UCSD-AML1 (cell line): ENCODE data around the gene SLC35E1.

Source experiments
- DNase-seq: peaks from one replicate; lab custom pipeline; 2025; ENCODE audit not compliant: unreplicated experiment; lab: John Stamatoyannopoulos, UW

SLC35E1 gene

DNA sequence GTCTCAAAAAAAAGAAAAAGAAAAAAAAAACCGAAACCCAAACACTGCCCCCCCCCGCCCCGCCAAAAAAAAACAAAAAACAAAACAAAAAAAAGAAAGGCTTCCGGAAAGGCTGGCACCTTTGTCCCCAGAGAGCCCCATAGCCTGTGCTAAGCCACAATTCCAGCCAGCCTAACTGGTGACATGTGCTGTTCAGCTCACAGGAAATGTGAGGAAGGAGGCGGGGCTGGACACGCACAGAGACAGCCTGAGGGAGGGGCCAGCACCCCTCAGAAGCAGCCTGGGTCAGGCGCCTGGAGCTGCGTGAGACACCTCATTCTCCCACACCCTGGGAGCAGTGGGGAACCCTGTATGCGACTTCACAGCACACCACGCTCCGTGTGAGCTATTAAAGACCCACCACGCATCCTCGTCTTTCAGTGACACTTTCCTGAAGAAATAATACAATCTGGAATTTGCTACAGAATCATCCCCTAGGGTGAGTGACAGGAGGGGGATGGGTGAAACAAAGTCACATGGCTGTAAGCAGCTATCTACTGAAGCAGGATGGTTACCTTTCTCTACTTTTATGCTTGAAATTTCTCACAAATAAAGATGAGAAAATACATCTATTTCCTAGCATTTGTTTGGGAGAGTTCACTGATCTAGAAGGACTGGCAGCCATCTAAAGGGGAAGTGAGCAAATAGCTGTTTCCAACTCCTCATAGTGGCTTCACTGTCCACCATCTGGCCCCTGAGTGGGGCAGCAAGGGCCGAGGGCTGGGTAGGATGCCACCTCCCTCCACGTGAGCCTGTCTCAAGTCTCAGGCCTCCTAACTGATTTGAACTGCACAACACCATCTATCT is 12.3 kb upstream of the SLC35E1 start:
- DNase-seq = peak; percentile 84

- DNase-seq = no peak
Measured at GRCh38 chr19:16582486-16583261, 10.5 kb upstream of the SLC35E1 start.

DNA sequence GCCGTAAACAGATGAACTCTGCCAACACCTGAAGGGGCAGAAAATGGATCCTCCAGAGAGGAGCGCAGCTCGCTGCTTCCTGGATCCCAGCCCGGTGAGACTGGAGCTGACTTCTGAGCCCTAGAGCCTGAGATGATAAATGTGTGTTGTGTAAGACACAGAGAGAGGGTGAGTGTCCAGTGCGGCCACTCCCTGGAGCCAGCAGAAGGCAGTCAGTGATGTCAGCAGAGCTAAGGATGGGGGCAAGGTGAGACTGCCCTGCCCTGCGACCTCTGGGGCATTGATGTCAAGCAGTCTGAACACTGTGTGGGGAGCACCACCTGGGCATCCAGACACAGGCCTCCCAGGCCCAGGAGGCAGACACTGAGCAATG is 9.7 kb upstream of the SLC35E1 start:
- DNase-seq = no peak

GRCh38 chr19:16581145-16581970 is 9.1 kb upstream of the SLC35E1 start:
- DNase-seq = no peak

DNA sequence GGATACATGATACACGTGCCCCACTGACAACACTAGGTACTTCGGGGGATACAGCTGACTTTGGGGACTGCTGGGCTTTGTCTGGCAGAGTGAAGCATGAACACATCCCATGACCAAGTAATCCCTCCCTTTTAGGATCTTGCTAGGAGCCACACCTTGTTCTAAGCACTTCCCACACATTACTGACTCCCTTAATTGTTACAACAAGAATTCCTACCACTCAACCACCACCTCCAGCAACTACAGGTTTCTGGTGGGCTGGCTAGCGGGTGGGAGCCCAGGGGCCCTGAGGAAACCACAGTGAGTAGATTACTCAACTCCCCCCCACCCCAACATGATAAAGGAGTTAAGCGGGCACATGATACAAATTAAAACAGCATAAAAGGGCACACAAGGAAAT is 7.2 kb upstream of the SLC35E1 start:
- no peak for DNase-seq

DNA sequence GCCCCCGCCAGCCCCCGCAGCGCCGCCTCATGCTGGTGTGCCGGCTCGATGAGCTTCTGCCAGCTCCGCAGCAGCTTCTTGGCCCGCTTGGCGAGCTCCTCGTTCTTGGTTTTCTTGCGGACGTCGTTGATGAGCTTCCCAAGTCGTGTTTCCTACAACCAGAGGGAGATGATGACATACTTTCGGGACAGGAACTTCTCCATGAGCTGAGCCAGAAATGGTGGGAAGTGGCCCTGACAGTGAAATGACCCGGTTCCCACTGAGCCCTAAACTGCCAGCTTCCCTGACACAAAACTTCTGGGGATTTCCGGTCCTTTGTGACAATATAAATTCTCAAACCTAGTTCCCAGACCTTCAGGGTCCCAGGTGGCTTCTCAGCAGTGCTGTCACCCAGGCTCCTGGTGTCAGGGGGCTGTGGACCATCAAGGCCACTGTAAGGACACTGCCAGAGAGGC is 5.3 kb upstream of the SLC35E1 start:
- DNase-seq = no peak

GRCh38 chr19:16576690-16577530 is 4.7 kb upstream of the SLC35E1 start:
- no peak for DNase-seq

GRCh38 chr19:16575861-16576689 is 3.9 kb upstream of the SLC35E1 start:
- DNase-seq = no peak

DNA sequence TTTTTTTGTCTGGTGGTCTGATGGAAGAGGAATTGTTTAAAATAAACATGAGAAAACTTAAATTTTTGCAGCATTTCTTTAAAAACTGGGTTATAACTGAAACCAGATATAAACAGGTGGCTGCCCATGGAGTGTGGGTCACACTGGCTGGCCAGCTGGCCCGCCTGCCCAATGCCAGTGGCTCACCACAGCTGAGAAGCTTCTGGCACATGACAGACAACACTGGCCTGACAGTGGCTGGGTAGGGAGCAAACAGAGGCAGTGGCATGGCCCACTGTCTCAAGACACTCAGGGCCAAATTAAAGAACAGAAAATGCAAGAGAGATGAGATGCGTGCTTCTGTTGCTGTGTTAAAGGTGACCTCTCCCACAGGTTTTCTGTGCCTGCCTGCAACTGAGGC is 3.1 kb upstream of the SLC35E1 start:
- DNase-seq = no peak

DNA sequence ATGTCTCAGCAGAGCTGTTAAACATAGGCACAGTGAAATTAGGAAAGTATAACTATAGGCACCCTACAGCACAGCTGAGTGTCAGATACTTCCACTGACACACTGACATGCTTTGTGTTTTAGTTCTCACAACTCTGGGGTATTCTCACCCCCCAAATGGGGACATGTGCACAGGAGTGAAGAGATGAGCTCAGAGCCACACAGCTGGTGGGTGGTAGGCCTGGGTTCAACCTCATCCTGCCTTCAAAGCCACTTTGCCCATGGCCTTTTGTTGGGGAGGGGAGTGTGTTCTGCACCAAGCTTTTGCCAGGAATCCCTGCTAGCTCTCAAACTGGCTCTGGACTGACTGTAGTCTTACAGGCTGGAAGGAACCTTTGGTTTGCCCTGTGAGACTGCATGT is 1.7 kb upstream of the SLC35E1 start:
- no peak for DNase-seq

GRCh38 chr19:16573296-16573695 is 1.1 kb upstream of the SLC35E1 start:
- no peak for DNase-seq

- DNase-seq = peak; percentile 45
Measured at GRCh38 chr19:16571822-16572331, 338 bp downstream of the SLC35E1 start.

- DNase-seq = peak; percentile 59
Measured at GRCh38 chr19:16571283-16571682, 932 bp downstream of the SLC35E1 start.

- no peak for DNase-seq
Measured at GRCh38 chr19:16569609-16570320, 2.5 kb downstream of the SLC35E1 start.

DNA sequence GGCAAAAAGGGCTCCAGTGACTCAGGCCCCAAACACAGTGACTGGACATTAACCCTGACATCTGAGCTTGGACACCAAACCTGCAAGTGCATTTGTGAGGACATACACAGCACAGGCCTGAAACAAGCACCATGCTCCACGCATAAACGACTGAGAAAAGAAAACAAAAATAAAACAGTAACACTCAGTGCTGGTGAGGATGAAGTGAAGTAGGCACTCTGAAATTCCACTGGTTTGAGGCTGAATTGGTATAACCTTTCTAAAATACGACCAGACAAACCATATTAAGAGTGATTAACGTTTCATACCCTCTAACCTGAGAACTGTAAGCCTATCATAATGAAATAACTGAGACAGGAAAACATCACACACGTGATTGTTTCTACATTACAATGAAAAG is 5.5 kb downstream of the SLC35E1 start:
- no peak for DNase-seq

- DNase-seq = peak; percentile 73
Measured at GRCh38 chr19:16566161-16566560, 6.1 kb downstream of the SLC35E1 start.

DNA sequence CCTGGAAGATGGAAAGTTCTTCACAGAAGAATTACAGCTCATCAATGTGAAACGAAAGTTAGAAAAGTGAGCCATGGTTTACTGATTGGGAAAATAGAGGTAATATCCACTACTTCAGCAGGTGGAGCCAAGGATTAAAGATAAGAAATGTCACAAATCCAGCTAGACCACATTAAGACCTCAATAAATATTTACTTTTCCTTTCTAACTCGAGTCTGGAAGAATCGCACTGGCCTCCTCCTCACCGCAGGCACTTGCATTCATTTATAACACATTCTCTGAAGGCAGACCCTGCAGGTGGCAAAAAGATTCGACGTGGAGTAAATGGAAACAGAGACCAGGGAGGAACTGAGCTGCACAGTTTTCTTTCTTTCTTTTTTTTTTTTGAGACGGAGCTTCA is 7.4 kb downstream of the SLC35E1 start:
- no peak for DNase-seq

DNA sequence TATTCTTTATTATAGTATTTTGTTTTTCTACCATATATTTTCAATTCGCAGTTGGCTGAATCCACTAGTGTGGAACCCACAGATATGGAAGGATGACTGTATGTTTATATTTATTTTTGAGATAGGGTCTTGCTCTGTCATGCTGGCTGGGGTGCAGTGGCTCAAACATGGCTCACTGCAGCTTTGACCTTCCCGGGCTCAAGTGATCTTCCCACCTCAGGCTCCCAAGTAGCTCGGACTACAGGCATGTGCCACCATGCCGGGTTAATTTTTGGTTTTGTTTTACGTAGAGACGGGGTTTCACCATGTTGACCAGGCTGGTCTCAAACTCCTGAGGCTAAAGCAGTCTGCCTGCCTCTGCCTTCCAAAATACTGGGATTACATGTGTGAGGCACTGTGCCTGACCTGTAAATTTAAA is 9.6 kb downstream of the SLC35E1 start:
- DNase-seq = no peak

- no peak for DNase-seq
Measured at GRCh38 chr19:16561382-16561781, 10.8 kb downstream of the SLC35E1 start.
